H1 (cell line): ENCODE results near the gene SPR. TPM values are rescaled to one million over a fixed set of nuclear protein-coding genes. Genes with fewer than 3 reads are reported as not detected.

Experiments used
- BACH1 ChIP-seq: IDR thresholded peaks from 2 replicates; pipeline ENCODE4 v1.6.1; 2012; ENCODE audit warnings: low read length, improper control_type of control experiment
- CHD2 ChIP-seq: IDR thresholded peaks from 2 replicates; pipeline ENCODE4 v1.6.1; 2012; ENCODE audit warnings: low read length, improper control_type of control experiment
- HDAC2 ChIP-seq, 2 experiments: fragments of 300-600 bp in 1 of 2; sonication (generic) in 1 of 2; IDR thresholded peaks; 2 replicates each; pipeline ENCODE4 v1.6.1; 2011 to 2012; ENCODE audit warnings: low read depth in 2 of 2, low read length in 2 of 2, mild to moderate bottlenecking in 2 of 2, moderate library complexity in 2 of 2, borderline replicate concordance in 1 of 2, inconsistent platforms in 1 of 2
- RFX5 ChIP-seq: IDR thresholded peaks from 2 replicates; pipeline ENCODE4 v1.6.1; 2011; ENCODE audit warnings: low read depth, low read length, improper control_type of control experiment, borderline replicate concordance
- polyA plus RNA-seq, 7 experiments: library from polyadenylated mRNA; depleted of rRNA in 3 of 7; stranded (reverse) in 5 of 7; unstranded in 2 of 7; fragments of >200 nt in 5 of 7; fragments of 200-250 nt in 2 of 7; gene quantifications; 1 replicate in 5 of 7; 2 replicates in 1 of 7; 4 replicates in 1 of 7; pipeline versions ENCODE4 v1.2.1 to v1.2.3, GENCODE V29; 2011 to 2013; ENCODE audit warnings: missing spikeins in 2 of 7, mixed read lengths in 2 of 7
- total RNA-seq: library from RNA; stranded (reverse); fragmentation: NEBNext Ultra II Directional; extraction: Animal tissue kit (Norgen Biotek cat#: 25700); gene quantifications from 2 replicates; pipeline ENCODE4 v1.2.1, GENCODE V29; 2021

SPR gene
- total and polyA plus RNA-seq, 2 of the 8 experiments (the other 6 are each of a cell fraction or from before 2014, with no cell fraction given) = 4.5 to 11.5 TPM

- no peak for TF ChIP-seq RFX5
- no peak for TF ChIP-seq CHD2
- TF ChIP-seq HDAC2 (IDR thresholded peaks at IDR 0.05; ENCODE audit: borderline replicate concordance in 1 of 2, low read depth in 2 of 2, low read length in 2 of 2) = peak in 1 of 2 experiments; percentile 68; a peak in 1 of 4 replicates
- TF ChIP-seq BACH1 = peak; percentile 28; the same call in 1 of the 2 replicates
Observed at GRCh38 chr2:72915907-72916742, 28.9 kb downstream of the SPR start (continued).
